NCI-H2171 treated with DMSO at 0.1 percent for 48 hours (cell line): Measurements from ENCODE around the gene RAB9A.

Source experiments
- DNase-seq: peaks from one replicate; lab custom pipeline; 2025; lab: John Stamatoyannopoulos, UW

Gene RAB9A

DNA sequence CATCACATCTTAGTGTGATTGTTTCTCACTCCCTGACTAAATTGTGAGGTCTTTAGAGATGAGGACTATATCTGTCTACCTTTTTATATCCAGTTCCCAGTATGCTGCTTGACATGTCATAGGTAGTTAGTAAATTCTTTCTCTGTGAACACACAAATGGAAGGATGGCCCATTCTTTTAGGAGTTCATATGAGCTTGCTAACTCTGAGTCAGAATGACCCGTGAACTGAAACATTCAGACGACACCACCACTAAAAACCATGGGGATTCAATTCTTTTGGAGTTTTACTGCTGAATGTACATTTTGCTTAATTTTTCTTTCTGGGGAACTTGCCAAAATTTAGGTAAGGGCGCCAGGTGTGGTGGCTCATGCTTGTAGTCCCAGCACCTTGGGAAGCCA lies 59.6 kb downstream of the RAB9A start:
- DNase-seq, result no peak

- peak; percentile 54 for DNase-seq
Observed at GRCh38 chrX:13750204-13750603, 61.3 kb downstream of the RAB9A start.

- DNase-seq, result no peak
Observed at GRCh38 chrX:13750812-13751211, 61.9 kb downstream of the RAB9A start.

GRCh38 chrX:13752141-13752540 lies 63.2 kb downstream of the RAB9A start:
- DNase-seq, result no peak

- no peak for DNase-seq
Observed at GRCh38 chrX:13752646-13753045, 63.7 kb downstream of the RAB9A start.

DNA sequence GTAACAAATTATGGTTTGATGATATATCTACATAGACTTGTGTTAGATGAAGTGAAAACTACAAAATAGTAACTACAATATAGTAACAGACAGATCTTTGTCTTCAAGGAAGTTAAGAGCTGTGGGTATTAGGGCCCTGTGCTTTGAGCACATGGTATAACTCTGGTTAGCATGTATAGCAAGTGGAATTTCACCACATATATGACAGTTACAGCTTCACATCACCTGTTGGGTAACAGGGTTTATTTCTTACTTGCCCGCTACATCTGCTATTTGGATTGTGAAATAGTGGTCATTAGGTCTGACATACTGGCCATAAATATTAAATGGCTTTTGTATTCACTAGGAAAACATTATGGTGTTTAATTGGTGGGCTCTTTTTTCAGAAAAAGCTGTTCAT lies 65.8 kb downstream of the RAB9A start:
- DNase-seq, result no peak

DNA sequence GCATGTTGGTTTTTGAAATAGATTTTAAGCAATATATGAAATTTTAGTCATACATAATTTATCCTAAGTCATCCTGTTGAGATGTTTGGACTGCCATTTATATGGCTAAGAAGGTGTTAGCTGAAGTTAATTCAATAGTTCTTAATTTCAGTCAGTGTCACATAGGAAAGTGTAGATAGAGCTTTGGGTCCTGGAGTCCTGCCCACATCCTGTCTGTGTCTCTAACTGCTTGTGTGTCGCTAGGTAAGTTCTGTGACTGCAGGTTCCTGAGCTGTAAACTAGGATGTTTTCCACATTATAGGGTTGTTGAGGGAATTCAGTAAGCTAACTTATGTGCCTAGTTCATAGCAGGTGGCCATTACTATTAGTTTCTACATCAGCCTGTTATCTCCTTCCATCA lies 66.3 kb downstream of the RAB9A start:
- DNase-seq, result no peak

DNA sequence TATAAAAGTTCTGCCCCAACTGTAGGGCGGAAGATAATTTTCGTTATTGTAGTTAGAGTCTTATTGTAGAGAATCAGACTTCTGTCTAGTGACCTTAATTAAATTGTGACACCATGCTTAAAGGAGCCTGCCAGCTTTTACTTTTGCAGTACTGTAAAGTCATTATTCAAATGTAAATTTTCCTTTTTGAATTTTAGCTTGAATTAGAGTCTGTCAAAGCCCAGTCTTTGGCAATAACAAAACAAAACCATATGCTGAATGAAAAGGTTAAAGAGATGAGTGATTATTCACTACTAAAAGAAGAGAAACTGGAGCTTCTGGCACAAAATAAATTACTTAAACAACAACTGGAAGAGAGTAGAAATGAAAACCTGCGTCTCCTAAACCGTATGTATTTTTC lies 67.5 kb downstream of the RAB9A start:
- DNase-seq, result no peak

- no peak for DNase-seq
Observed at GRCh38 chrX:13759152-13759718, 70.3 kb downstream of the RAB9A start.
